Measurements from ENCODE around the gene LSS. TPM values are rescaled to one million over a fixed set of nuclear protein-coding genes. Genes with fewer than 3 reads are reported as not detected.

Gene LSS
- total RNA-seq, 1 experiment from 2014 or later, result 45.5 TPM

GRCh38 chr21:46194374-46195334 is 33.9 kb downstream of the LSS start:
- ChIA-PET POLR2A (no interaction called here), CTCF (no interaction called here)
- TF ChIP-seq CTCF (IDR thresholded peaks at IDR 0.05; ENCODE audit: unreplicated experiment), result no peak
- no peaks in the 10 kb centered on the region for H3K27me3 Mint-ChIP-seq (ENCODE audit: insufficient read depth, unreplicated experiment)
- peaks cover 7% of the 10 kb centered on the region for H3K4me1 Mint-ChIP-seq (ENCODE audit: insufficient read depth, unreplicated experiment)
- H3K9me3 Mint-ChIP-seq (ENCODE audit: unreplicated experiment), result no peaks in the 10 kb centered on the region
- H3K36me3 Mint-ChIP-seq (ENCODE audit: insufficient read depth, unreplicated experiment), result peaks cover 58% of the 10 kb centered on the region
- DNase-seq (ENCODE audit: unreplicated experiment), result no peak
- H3K4me3 Mint-ChIP-seq (ENCODE audit: unreplicated experiment), result no peak overlapping the region
- intact Hi-C loops (cut with micrococcal nuclease), result no loop called here
- H3K27ac Mint-ChIP-seq (ENCODE audit: low read depth, unreplicated experiment), result no peak overlapping the region
- no TSS peak for BruUV-seq (replicated peaks)

- Mint-ChIP-seq H3K9me3 (ENCODE audit: unreplicated experiment) (no peaks in the 10 kb centered on the region), H3K27me3 (ENCODE audit: insufficient read depth, unreplicated experiment) (no peaks in the 10 kb centered on the region), H3K27ac (ENCODE audit: low read depth, unreplicated experiment) (no peak overlapping the region), H3K36me3 (ENCODE audit: insufficient read depth, unreplicated experiment) (peaks cover 50% of the 10 kb centered on the region), H3K4me1 (ENCODE audit: insufficient read depth, unreplicated experiment) (peaks cover 15% of the 10 kb centered on the region), H3K4me3 (ENCODE audit: unreplicated experiment) (no peak overlapping the region)
- intact Hi-C loops (cut with micrococcal nuclease), result no loop called here
- no peak for DNase-seq (ENCODE audit: unreplicated experiment)
- CTCF ChIA-PET, result no interaction called here
- POLR2A ChIA-PET, result no interaction called here
- BruUV-seq (replicated peaks), result no TSS peak
- TF ChIP-seq CTCF (IDR thresholded peaks at IDR 0.05; ENCODE audit: unreplicated experiment), result no peak
These were observed 34.7 kb downstream of the LSS start for GRCh38 chr21:46193829-46194373.

GRCh38 chr21:46191686-46192575 is 36.6 kb downstream of the LSS start:
- no TSS peak for BruUV-seq (replicated peaks)
- H3K27me3 Mint-ChIP-seq (ENCODE audit: insufficient read depth, unreplicated experiment), result no peaks in the 10 kb centered on the region
- DNase-seq (ENCODE audit: unreplicated experiment), result no peak
- no peak overlapping the region for H3K4me3 Mint-ChIP-seq (ENCODE audit: unreplicated experiment)
- intact Hi-C loops (cut with micrococcal nuclease), result no loop called here
- peaks cover 27% of the 10 kb centered on the region for H3K4me1 Mint-ChIP-seq (ENCODE audit: insufficient read depth, unreplicated experiment)
- TF ChIP-seq CTCF (IDR thresholded peaks at IDR 0.05; ENCODE audit: unreplicated experiment), result no peak
- no peaks in the 10 kb centered on the region for H3K9me3 Mint-ChIP-seq (ENCODE audit: unreplicated experiment)
- H3K36me3 Mint-ChIP-seq (ENCODE audit: insufficient read depth, unreplicated experiment), result peaks cover 41% of the 10 kb centered on the region
- ChIA-PET POLR2A (interaction anchor here (1.2 kb wide), 1 partner anchor 49 kb away, joined by 5 read pairs; no protein-coding TSS in a partner anchor), CTCF (interaction anchor here (0.7 kb wide), 1 partner anchor 36 kb away, joined by 3 read pairs; no protein-coding TSS in a partner anchor)
- no peak overlapping the region for H3K27ac Mint-ChIP-seq (ENCODE audit: low read depth, unreplicated experiment)
